H1 (cell line): ENCODE measurements around the gene LAYN. TPM values are rescaled to one million over a fixed set of nuclear protein-coding genes. Genes with fewer than 3 reads are reported as not detected.

ENCODE experiments used
- CTCF ChIA-PET: fragments of 300-600 bp; sonication (Branson Sonifier 250); formaldehyde crosslinking; loops from one replicate; lab custom pipeline; 2021; ENCODE audit not compliant: partially characterized antibody; lab: Charles Lee
- POLR2A ChIA-PET: fragments of 300-600 bp; sonication (Branson Sonifier 250); formaldehyde crosslinking; loops from one replicate; lab custom pipeline; 2021; ENCODE audit warnings: inconsistent platforms; ENCODE audit not compliant: partially characterized antibody; lab: Charles Lee
- DNase-seq, 2 experiments: peaks; one replicate each; pipeline versions ENCODE4 v3.0.0 to v3.0.0-alpha.2; 2010 to 2022; ENCODE audit warnings: low spot score in 2 of 2, low read depth in 1 of 2, mixed read lengths in 1 of 2
- FAIRE-seq: peaks from 2 replicates; lab custom pipeline; 2011; peaks lifted over from hg19 to GRCh38; lab: Jason Lieb, UNC
- H2AFZ ChIP-seq: 2 replicates; pipeline ENCODE4 v1.8.1; 2012; ENCODE audit warnings: low read length, inconsistent platforms
- H2AK5ac ChIP-seq: 2 replicates; pipeline ENCODE4 v1.6.1; 2013; ENCODE audit warnings: low read depth, low read length
- H2BK120ac ChIP-seq: replicated peaks from 2 replicates; pipeline ENCODE3; 2013; ENCODE audit warnings: low read depth, low read length, inconsistent platforms
- H2BK12ac ChIP-seq: 2 replicates; pipeline ENCODE4 v1.6.1; 2013; ENCODE audit warnings: low read depth, low read length
- H2BK15ac ChIP-seq: 2 replicates; pipeline ENCODE4 v1.6.1; 2013; ENCODE audit warnings: low read length
- H2BK20ac ChIP-seq: 2 replicates; pipeline ENCODE4 v1.6.1; 2013; ENCODE audit warnings: low read length
- H2BK5ac ChIP-seq: 2 replicates; pipeline ENCODE4 v1.6.1; 2013; ENCODE audit warnings: low read depth, low read length
- H3K14ac ChIP-seq: 2 replicates; pipeline ENCODE4 v1.6.1; 2013; ENCODE audit warnings: inconsistent platforms; ENCODE audit not compliant: insufficient read length
- H3K18ac ChIP-seq: 2 replicates; pipeline ENCODE4 v1.6.1; 2013; ENCODE audit warnings: low read length; ENCODE audit errors: extremely low read depth
- H3K23ac ChIP-seq: 2 replicates; pipeline ENCODE4 v1.6.1; 2013; ENCODE audit warnings: inconsistent platforms; ENCODE audit not compliant: insufficient read length
- H3K23me2 ChIP-seq: 2 replicates; pipeline ENCODE4 v1.6.1; 2013; ENCODE audit warnings: low read depth, low read length
- H3K27ac ChIP-seq: 2 replicates; pipeline ENCODE4 v1.6.1; 2011; ENCODE audit warnings: low read depth, low read length, inconsistent platforms
- H3K27me3 ChIP-seq, 4 experiments: replicated peaks in 1 of 4; 1 replicate in 1 of 4; 2 replicates in 3 of 4; pipeline versions ENCODE4 v1.6.1 to v1.8.1; 2011 to 2013; ENCODE audit warnings: low read length in 3 of 4, mild to moderate bottlenecking in 3 of 4, inconsistent platforms in 2 of 4, mixed read lengths in 2 of 4, moderate library complexity in 1 of 4; ENCODE audit not compliant: control insufficient read depth in 3 of 4, insufficient read depth in 3 of 4; ENCODE audit errors: extremely low read depth in 1 of 4
- H3K36me3 ChIP-seq, 4 experiments: 2 replicates each; pipeline versions ENCODE4 v1.6.1 to v1.8.1; 2011 to 2013; ENCODE audit warnings: mild to moderate bottlenecking in 4 of 4, low read length in 3 of 4, moderate library complexity in 2 of 4, control low read depth in 1 of 4, inconsistent platforms in 1 of 4; ENCODE audit not compliant: insufficient read depth in 4 of 4, control insufficient read depth in 2 of 4
- H3K4ac ChIP-seq: replicated peaks from 2 replicates; pipeline ENCODE3; 2013; ENCODE audit warnings: low read length, low read depth, mixed read lengths, inconsistent platforms; ENCODE audit not compliant: insufficient read length
- H3K4me1 ChIP-seq, 4 experiments: replicated peaks in 1 of 4; 1 replicate in 1 of 4; 2 replicates in 3 of 4; pipeline versions ENCODE4 v1.6.1 to v1.8.1; 2011 to 2013; ENCODE audit warnings: low read length in 3 of 4, inconsistent platforms in 2 of 4, mixed read lengths in 1 of 4; ENCODE audit not compliant: insufficient read depth in 4 of 4, control insufficient read depth in 3 of 4
- H3K4me2 ChIP-seq, 2 experiments: 2 replicates each; pipeline versions ENCODE4 v1.6.1 to v1.8.1; 2011 to 2013; ENCODE audit warnings: low read depth in 2 of 2, low read length in 2 of 2, control low read depth in 1 of 2, inconsistent platforms in 1 of 2, mild to moderate bottlenecking in 1 of 2; ENCODE audit not compliant: insufficient read depth in 1 of 2
- H3K4me3 ChIP-seq, 4 experiments: fragments of 200-600, 300-600 bp in 1 of 4; sonication (generic), shearing (Covaris generic), sonication (Bioruptor Twin) in 1 of 4; 2 replicates each; pipeline versions ENCODE4 v1.5.1 to v1.8.1; 2011 to 2016; ENCODE audit warnings: low read length in 4 of 4, low read depth in 3 of 4, control low read depth in 2 of 4, inconsistent platforms in 2 of 4, mild to moderate bottlenecking in 2 of 4, mixed read lengths in 1 of 4, moderate library complexity in 1 of 4; ENCODE audit not compliant: insufficient read depth in 2 of 4; ENCODE audit errors: extremely low read depth in 1 of 4
- H3K56ac ChIP-seq: replicated peaks from 2 replicates; pipeline ENCODE3; 2013; ENCODE audit warnings: low read depth, mild to moderate bottlenecking, mixed read lengths, low read length, inconsistent platforms; ENCODE audit not compliant: insufficient read length
- H3K79me1 ChIP-seq: 2 replicates; pipeline ENCODE4 v1.6.1; 2013; ENCODE audit warnings: low read depth, low read length, control low read depth
- H3K79me2 ChIP-seq, 2 experiments: 2 replicates each; pipeline versions ENCODE4 v1.6.1 to v1.8.1; 2012 to 2013; ENCODE audit warnings: low read length in 2 of 2, mild to moderate bottlenecking in 2 of 2, inconsistent platforms in 1 of 2; ENCODE audit not compliant: insufficient read depth in 2 of 2, control insufficient read depth in 1 of 2
- H3K9ac ChIP-seq, 4 experiments: replicated peaks in 1 of 4; 1 replicate in 1 of 4; 2 replicates in 3 of 4; pipeline versions ENCODE4 v1.6.1 to v1.8.1; 2011 to 2013; ENCODE audit warnings: low read depth in 3 of 4, low read length in 3 of 4, control low read depth in 2 of 4, mild to moderate bottlenecking in 2 of 4, moderate library complexity in 2 of 4, inconsistent platforms in 1 of 4; ENCODE audit errors: extremely low read depth in 1 of 4
- H3K9me3 ChIP-seq, 2 experiments: 2 replicates each; pipeline versions ENCODE4 v1.6.1 to v1.8.1; 2012 to 2013; ENCODE audit warnings: mild to moderate bottlenecking in 2 of 2, moderate library complexity in 2 of 2, control low read depth in 1 of 2, inconsistent platforms in 1 of 2, low read depth in 1 of 2, low read length in 1 of 2, mixed read lengths in 1 of 2; ENCODE audit not compliant: insufficient read depth in 2 of 2
- H4K20me1 ChIP-seq, 2 experiments: replicated peaks in 1 of 2; 2 replicates each; pipeline versions ENCODE3 to v1.8.1; 2011 to 2013; ENCODE audit warnings: inconsistent platforms in 2 of 2, low read length in 2 of 2, mild to moderate bottlenecking in 1 of 2; ENCODE audit not compliant: insufficient read depth in 2 of 2, control insufficient read depth in 1 of 2
- H4K5ac ChIP-seq: 2 replicates; pipeline ENCODE4 v1.6.1; 2013; ENCODE audit warnings: low read length, low read depth, mixed read lengths, inconsistent platforms; ENCODE audit not compliant: insufficient read length
- H4K8ac ChIP-seq: 2 replicates; pipeline ENCODE4 v1.8.0; 2013; ENCODE audit warnings: mild to moderate bottlenecking, moderate library complexity, low read length, inconsistent platforms; ENCODE audit not compliant: insufficient read depth; ENCODE audit errors: extremely low read depth
- H4K91ac ChIP-seq: replicated peaks from 2 replicates; pipeline ENCODE3; 2013; ENCODE audit warnings: low read length, mixed read lengths, inconsistent platforms; ENCODE audit not compliant: insufficient read length
- CTCF ChIP-seq, 3 experiments: IDR thresholded peaks; 1 replicate in 2 of 3; 2 replicates in 1 of 3; pipeline versions ENCODE4 v1.5.1 to v1.6.1; 2011; ENCODE audit warnings: low read length in 3 of 3, mild to moderate bottlenecking in 3 of 3, inconsistent platforms in 2 of 3, low read depth in 1 of 3, moderate library complexity in 1 of 3; ENCODE audit not compliant: insufficient read depth in 1 of 3; ENCODE audit errors: control extremely low read depth in 1 of 3
- SIN3A ChIP-seq, 2 experiments: IDR thresholded peaks in 1 of 2; conservative IDR thresholded peaks in 1 of 2; 2 replicates each; pipeline ENCODE4 v1.6.1; 2011 to 2012; ENCODE audit warnings: low read length in 2 of 2, improper control_type of control experiment in 1 of 2, low read depth in 1 of 2, mild to moderate bottlenecking in 1 of 2
- SP2 ChIP-seq: IDR thresholded peaks from 2 replicates; pipeline ENCODE4 v1.6.1; 2012; ENCODE audit warnings: mild to moderate bottlenecking, low read length, inconsistent platforms
- TAF7 ChIP-seq: optimal IDR thresholded peaks from 2 replicates; pipeline ENCODE3; 2011; ENCODE audit warnings: low read depth, mild to moderate bottlenecking, inconsistent platforms, low read length, moderate library complexity, borderline replicate concordance
- TBP ChIP-seq: IDR thresholded peaks from 2 replicates; pipeline ENCODE4 v1.6.1; 2011; ENCODE audit warnings: low read depth, low read length, improper control_type of control experiment
- WGBS, 2 experiments: shearing (Covaris generic) in 1 of 2; methylation state at CpG; one replicate each; pipeline versions ENCODE4 v1.1.6 to v1.1.7; 2013 to 2015; ENCODE audit warnings: low lambda C conversion rate in 2 of 2, mixed read lengths in 2 of 2, inconsistent platforms in 1 of 2, low coverage in 1 of 2, missing lambda C conversion rate in 1 of 2; ENCODE audit not compliant: insufficient replicate concordance in 2 of 2, insufficient coverage in 1 of 2, insufficient read length in 1 of 2; ENCODE audit errors: extremely low coverage in 1 of 2, missing lambda C conversion rate in 1 of 2; 5-methylcytosine and 5-hydroxymethylcytosine counted together
- polyA plus RNA-seq, 7 experiments: library from polyadenylated mRNA; depleted of rRNA in 3 of 7; stranded (reverse) in 5 of 7; unstranded in 2 of 7; fragments of >200 nt in 5 of 7; fragments of 200-250 nt in 2 of 7; gene quantifications; 1 replicate in 5 of 7; 2 replicates in 1 of 7; 4 replicates in 1 of 7; pipeline versions ENCODE4 v1.2.1 to v1.2.3, GENCODE V29; 2011 to 2013; ENCODE audit warnings: missing spikeins in 2 of 7, mixed read lengths in 2 of 7
- total RNA-seq: library from RNA; stranded (reverse); fragmentation: NEBNext Ultra II Directional; extraction: Animal tissue kit (Norgen Biotek cat#: 25700); gene quantifications from 2 replicates; pipeline ENCODE4 v1.2.1, GENCODE V29; 2021

Gene LAYN
- total and polyA plus RNA-seq, 2 of the 8 experiments (the other 6 are each of a cell fraction or from before 2014, with no cell fraction given), result 4.2 to 9.3 TPM

- WGBS, 2 experiments, result 79% methylated on average over 7 of the region's 7 CpGs; no CpG with 5 or more reads in 1 of the 2 experiments
- no peak overlapping the region for H2BK5ac ChIP-seq
- no peaks in the 10 kb centered on the region for H3K79me2 ChIP-seq
- no peak for FAIRE-seq
- no peak overlapping the region for H3K4me3 ChIP-seq
- ChIA-PET POLR2A (interaction anchor here (0.6 kb wide), 1 partner anchor 292 kb away, joined by 3 read pairs; no protein-coding TSS in a partner anchor), CTCF (interaction anchor here (0.6 to 2.5 kb wide), 31 partner anchors 9 to 713 kb away, joined by 3 to 11 read pairs (median 4); no protein-coding TSS in a partner anchor)
- no peaks in the 10 kb centered on the region for H3K36me3 ChIP-seq
- no peak overlapping the region for H3K4ac ChIP-seq
- H2BK15ac ChIP-seq, result no peak overlapping the region; the same call in 1 of the 2 replicates
- H2BK120ac ChIP-seq, result no peak overlapping the region
- no peak overlapping the region for H4K8ac ChIP-seq
- H3K9ac ChIP-seq, result no peak overlapping the region; a peak in 1 of 7 replicates
- no peak overlapping the region for H3K23ac ChIP-seq
- H3K27ac ChIP-seq, result no peak overlapping the region
- H3K27me3 ChIP-seq, result no peaks in the 10 kb centered on the region
- no peaks in the 10 kb centered on the region for H3K79me1 ChIP-seq
- peaks cover 0 to 6% (median 3%) of the 10 kb centered on the region in 4 experiments; a peak in 4 of 7 replicates for H3K4me1 ChIP-seq
- no peak for DNase-seq
- no peak overlapping the region for H2AK5ac ChIP-seq
- H3K9me3 ChIP-seq, result no peaks in the 10 kb centered on the region
- no peak overlapping the region for H4K91ac ChIP-seq
- H4K5ac ChIP-seq, result no peak overlapping the region
- no peak overlapping the region for H3K56ac ChIP-seq
- no peak overlapping the region for H3K14ac ChIP-seq
- no peak overlapping the region for H2BK20ac ChIP-seq
- no peak overlapping the region for H3K4me2 ChIP-seq
- H4K20me1 ChIP-seq, result no peaks in the 10 kb centered on the region
- no peak overlapping the region for H3K18ac ChIP-seq
- H2BK12ac ChIP-seq, result peak overlapping the region; percentile 61; the same call in 1 of the 2 replicates
- H3K23me2 ChIP-seq, result no peaks in the 10 kb centered on the region
- H2AFZ ChIP-seq, result 0 out of 2 replicates have a peak overlapping the region, but pooled peaks have one; percentile 4
- TF ChIP-seq CTCF (IDR thresholded peaks at IDR 0.05; ENCODE audit: control extremely low read depth in 1 of 3, insufficient read depth in 1 of 3, low read depth in 1 of 3, low read length in 3 of 3) (peak in 1 of 3 experiments; percentile 7; a peak in 2 of 4 replicates), TBP (no peak), TAF7 (no peak), SIN3A (conservative IDR thresholded peaks at IDR 0.05 in 1 of 2, IDR thresholded peaks at IDR 0.05 in 1 of 2; ENCODE audit: low read depth in 1 of 2, low read length in 2 of 2) (no peak), SP2 (no peak)
- TF ChIP-seq, all 59 proteins: peak for 1
These were observed 25.8 kb downstream of the LAYN start for GRCh38 chr11:111566324-111566723.
